ENCODE data around the gene GPR85.
A peak's percentile ranks its signal among the peaks of the same experiment; 100 is the strongest.
"Not testable (repeated sequence)": the region's sequence is repeated elsewhere in the genome, so short reads cannot be mapped to it uniquely, and the experiment has no call there.

Gene GPR85, protein sequence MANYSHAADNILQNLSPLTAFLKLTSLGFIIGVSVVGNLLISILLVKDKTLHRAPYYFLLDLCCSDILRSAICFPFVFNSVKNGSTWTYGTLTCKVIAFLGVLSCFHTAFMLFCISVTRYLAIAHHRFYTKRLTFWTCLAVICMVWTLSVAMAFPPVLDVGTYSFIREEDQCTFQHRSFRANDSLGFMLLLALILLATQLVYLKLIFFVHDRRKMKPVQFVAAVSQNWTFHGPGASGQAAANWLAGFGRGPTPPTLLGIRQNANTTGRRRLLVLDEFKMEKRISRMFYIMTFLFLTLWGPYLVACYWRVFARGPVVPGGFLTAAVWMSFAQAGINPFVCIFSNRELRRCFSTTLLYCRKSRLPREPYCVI

DNA sequence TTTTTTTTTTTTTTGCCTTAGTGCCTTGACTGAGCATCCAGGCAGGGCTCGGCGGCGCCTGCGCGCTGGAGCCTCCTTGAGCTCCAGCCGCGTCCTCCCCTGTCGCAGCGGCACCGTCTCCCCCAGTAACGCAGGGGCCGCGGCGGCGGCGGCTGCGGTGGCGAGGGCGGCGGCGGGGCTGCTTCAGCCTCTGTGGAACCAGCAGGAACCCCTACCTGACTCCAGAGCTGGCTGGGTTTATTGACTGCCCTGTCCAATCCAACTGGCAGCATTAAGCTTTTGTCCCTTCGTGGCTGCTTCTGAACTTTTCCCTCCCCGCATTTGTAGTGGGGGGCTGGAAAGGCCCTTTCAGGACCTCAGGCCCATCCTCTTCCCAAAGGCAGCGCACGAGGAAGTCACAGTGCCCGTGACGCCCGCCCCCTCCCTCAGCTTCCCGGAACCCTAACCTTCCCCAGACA lies at the start of gene GPR85:
Gene GPR85 (minus strand): TSS at position 397 of the 458 bp plus-strand sequence. CDS start 2,106 bp downstream, outside the sequence.
- Histone ChIP-seq H3K27ac (ENCODE audit: low read length) (no peak within 1 kb of the TSS), H3K4me3 (ENCODE audit: low read length) (peak within 1 kb of the TSS; percentile 73), H3K27me3 (ENCODE audit: control insufficient read depth, insufficient read depth, low read length) (peaks cover 51% of the 10 kb centered on the region)

DNA sequence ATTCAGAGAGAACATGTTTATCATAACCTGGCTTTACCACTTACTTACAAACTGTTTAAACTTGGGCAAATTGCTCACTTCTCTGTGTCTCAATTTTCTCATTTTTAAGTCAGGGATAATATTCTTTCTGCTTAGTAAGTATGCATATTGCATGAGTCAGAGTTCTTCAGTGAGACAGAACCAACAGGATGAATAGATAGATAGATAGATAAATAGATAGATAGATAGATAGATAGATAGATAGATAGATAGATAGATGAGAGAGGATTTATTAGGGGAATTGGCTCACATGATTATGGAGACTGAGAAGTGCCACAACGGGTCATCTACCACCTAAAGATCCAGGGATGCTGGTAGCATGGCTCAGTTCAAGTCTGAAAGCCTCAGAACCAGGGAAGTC lies 47.4 kb upstream of the GPR85 start:
- Histone ChIP-seq H3K27me3 (ENCODE audit: control insufficient read depth, insufficient read depth, low read length) (no peaks in the 10 kb centered on the region), H3K4me3 (ENCODE audit: low read length) (no peak overlapping the region), H3K9ac (ENCODE audit: low read length) (no peak overlapping the region), H3K4me1 (ENCODE audit: control insufficient read depth, low read depth, low read length) (no peaks in the 10 kb centered on the region), H3K36me3 (ENCODE audit: control insufficient read depth, low read depth, low read length) (no peaks in the 10 kb centered on the region), H3K27ac (ENCODE audit: low read length) (no peak overlapping the region), H3K9me3 (ENCODE audit: control insufficient read depth, low read depth, low read length) (no peaks in the 10 kb centered on the region)

More for the DNA sequence above, at the start of gene GPR85:
- H3K36me3 ChIP-seq (ENCODE audit: control insufficient read depth, low read depth, low read length) = no peaks in the 10 kb centered on the region
- H3K4me1 ChIP-seq (ENCODE audit: control insufficient read depth, low read depth, low read length) = peaks cover 19% of the 10 kb centered on the region
- H3K9me3 ChIP-seq (ENCODE audit: control insufficient read depth, low read depth, low read length) = no peaks in the 10 kb centered on the region
- peak within 1 kb of the TSS; percentile 59 for H3K9ac ChIP-seq (ENCODE audit: low read length)

DNA sequence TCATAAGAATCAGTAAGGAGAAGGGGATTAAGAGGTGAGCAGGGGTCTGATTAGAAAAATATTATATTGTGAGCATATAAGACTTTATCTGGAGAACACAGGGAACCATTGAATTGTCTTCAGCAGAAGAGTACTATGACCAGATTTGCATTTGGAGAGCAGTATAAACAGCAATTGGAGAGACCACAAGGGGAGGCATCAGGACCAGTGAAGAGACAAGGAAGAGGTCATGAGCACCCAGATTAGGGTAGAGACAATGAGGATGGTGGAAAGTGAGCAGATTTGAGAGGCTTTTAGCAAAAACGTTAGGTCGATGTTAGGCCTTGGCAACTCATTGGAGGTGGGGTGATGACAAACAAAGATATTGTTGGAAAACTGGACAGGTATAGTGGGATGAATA lies 44.7 kb upstream of the GPR85 start:
- Histone ChIP-seq H3K4me1 (ENCODE audit: control insufficient read depth, low read depth, low read length) (no peaks in the 10 kb centered on the region), H3K27ac (ENCODE audit: low read length) (no peak overlapping the region), H3K27me3 (ENCODE audit: control insufficient read depth, insufficient read depth, low read length) (no peaks in the 10 kb centered on the region), H3K9ac (ENCODE audit: low read length) (no peak overlapping the region), H3K9me3 (ENCODE audit: control insufficient read depth, low read depth, low read length) (no peaks in the 10 kb centered on the region), H3K4me3 (ENCODE audit: low read length) (no peak overlapping the region), H3K36me3 (ENCODE audit: control insufficient read depth, low read depth, low read length) (no peaks in the 10 kb centered on the region)

DNA sequence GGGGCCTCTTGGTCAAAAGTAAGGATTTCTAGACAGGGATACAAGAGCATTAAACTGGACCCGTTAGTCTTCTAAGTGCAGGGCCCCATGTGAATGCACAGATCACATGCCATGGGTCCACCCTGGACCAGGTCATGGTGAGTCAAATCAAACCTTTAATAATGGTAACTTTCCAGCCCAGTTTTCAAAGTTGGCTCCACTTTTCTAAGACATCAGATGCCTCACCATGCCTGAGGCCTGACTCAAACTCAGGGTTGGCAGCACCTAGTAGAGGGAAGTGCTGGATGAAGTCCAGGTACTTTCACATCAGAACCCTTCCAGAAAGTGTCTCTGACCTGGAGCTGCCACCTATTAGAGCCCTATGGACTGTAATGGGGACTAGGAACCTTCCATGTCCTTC lies 41.4 kb upstream of the GPR85 start:
- H3K9ac ChIP-seq (ENCODE audit: low read length) = no peak overlapping the region
- H3K27me3 ChIP-seq (ENCODE audit: control insufficient read depth, insufficient read depth, low read length) = no peaks in the 10 kb centered on the region
- H3K4me3 ChIP-seq (ENCODE audit: low read length) = no peak overlapping the region
- H3K9me3 ChIP-seq (ENCODE audit: control insufficient read depth, low read depth, low read length) = no peaks in the 10 kb centered on the region
- no peaks in the 10 kb centered on the region for H3K4me1 ChIP-seq (ENCODE audit: control insufficient read depth, low read depth, low read length)
- no peak overlapping the region for H3K27ac ChIP-seq (ENCODE audit: low read length)
- no peaks in the 10 kb centered on the region for H3K36me3 ChIP-seq (ENCODE audit: control insufficient read depth, low read depth, low read length)

DNA sequence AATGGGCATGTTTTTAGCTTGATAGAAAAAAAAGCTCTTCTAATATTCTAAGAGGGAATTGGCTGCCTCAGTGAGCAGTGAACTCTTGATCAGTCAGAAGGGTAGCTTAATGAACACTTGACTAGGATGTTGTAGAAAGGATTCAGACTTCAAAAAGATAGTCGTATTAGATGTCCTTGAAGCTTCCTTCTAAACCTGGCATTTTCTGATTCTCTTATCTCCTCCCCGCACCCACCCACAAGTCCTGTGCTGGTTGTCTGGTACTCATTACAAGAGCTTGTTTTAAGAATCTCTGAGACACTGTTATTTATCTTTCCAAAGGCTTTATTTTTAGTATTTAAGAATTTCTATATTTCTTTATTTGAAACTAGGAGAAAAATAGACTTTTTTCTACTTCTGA lies 39.1 kb upstream of the GPR85 start:
- H3K4me3 ChIP-seq (ENCODE audit: low read length) = no peak overlapping the region
- H3K27ac ChIP-seq (ENCODE audit: low read length) = no peak overlapping the region

DNA sequence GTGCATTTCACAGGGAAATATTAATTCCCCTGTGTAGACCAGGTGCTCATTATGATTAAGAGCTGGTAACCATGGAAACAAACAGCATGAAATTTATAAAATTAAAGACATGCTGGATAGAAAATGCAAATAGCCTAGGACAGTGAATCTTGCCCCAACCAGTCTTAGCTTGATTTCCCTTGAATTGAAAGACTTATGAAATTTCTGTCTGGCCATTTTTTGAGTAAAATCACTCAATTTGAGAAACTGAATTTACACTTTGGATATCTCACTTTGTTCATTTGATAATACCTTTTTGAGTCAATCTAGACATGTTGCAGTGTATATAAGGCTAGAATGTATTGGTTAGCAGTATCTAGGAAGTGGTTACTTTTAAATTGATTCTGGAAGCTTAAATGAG lies 36.1 kb upstream of the GPR85 start:
- no peak overlapping the region for H3K27ac ChIP-seq (ENCODE audit: low read length)
- H3K9me3 ChIP-seq (ENCODE audit: control insufficient read depth, low read depth, low read length) = no peaks in the 10 kb centered on the region
- peaks cover under 1% of the 10 kb centered on the region for H3K4me1 ChIP-seq (ENCODE audit: control insufficient read depth, low read depth, low read length)
- no peak overlapping the region for H3K4me3 ChIP-seq (ENCODE audit: low read length)
- H3K36me3 ChIP-seq (ENCODE audit: control insufficient read depth, low read depth, low read length) = no peaks in the 10 kb centered on the region
- H3K27me3 ChIP-seq (ENCODE audit: control insufficient read depth, insufficient read depth, low read length) = peaks cover 9% of the 10 kb centered on the region
- no peak overlapping the region for H3K9ac ChIP-seq (ENCODE audit: low read length)

More for the DNA sequence above, 39.1 kb upstream of the GPR85 start:
- Histone ChIP-seq H3K9me3 (ENCODE audit: control insufficient read depth, low read depth, low read length) (no peaks in the 10 kb centered on the region), H3K4me1 (ENCODE audit: control insufficient read depth, low read depth, low read length) (no peaks in the 10 kb centered on the region), H3K9ac (ENCODE audit: low read length) (no peak overlapping the region), H3K27me3 (ENCODE audit: control insufficient read depth, insufficient read depth, low read length) (no peaks in the 10 kb centered on the region), H3K36me3 (ENCODE audit: control insufficient read depth, low read depth, low read length) (no peaks in the 10 kb centered on the region)

DNA sequence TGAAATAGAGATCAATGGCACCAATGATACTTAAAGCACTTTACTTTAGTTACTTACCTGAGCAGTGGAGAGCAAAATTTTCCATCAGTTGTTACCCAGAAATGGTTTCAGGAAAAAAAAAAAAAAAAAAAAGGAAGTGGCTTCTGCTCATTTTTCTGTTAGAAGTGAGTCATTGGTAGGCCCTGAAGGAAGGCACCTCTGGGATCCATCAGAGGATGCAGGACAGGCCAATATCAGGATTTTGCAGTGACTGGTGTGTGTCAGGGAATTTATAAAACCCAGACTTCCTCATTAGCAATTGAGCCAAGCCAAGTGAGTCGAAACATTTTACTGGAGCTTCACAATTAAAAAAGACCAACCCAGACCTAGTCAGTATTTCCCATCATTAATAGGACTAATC lies 34.0 kb upstream of the GPR85 start:
- Histone ChIP-seq H3K9ac (ENCODE audit: low read length) (no peak overlapping the region), H3K4me1 (ENCODE audit: control insufficient read depth, low read depth, low read length) (peaks cover 6% of the 10 kb centered on the region), H3K9me3 (ENCODE audit: control insufficient read depth, low read depth, low read length) (no peaks in the 10 kb centered on the region), H3K27ac (ENCODE audit: low read length) (no peak overlapping the region), H3K4me3 (ENCODE audit: low read length) (no peak overlapping the region), H3K27me3 (ENCODE audit: control insufficient read depth, insufficient read depth, low read length) (peaks cover 9% of the 10 kb centered on the region), H3K36me3 (ENCODE audit: control insufficient read depth, low read depth, low read length) (peaks cover 4% of the 10 kb centered on the region)

DNA sequence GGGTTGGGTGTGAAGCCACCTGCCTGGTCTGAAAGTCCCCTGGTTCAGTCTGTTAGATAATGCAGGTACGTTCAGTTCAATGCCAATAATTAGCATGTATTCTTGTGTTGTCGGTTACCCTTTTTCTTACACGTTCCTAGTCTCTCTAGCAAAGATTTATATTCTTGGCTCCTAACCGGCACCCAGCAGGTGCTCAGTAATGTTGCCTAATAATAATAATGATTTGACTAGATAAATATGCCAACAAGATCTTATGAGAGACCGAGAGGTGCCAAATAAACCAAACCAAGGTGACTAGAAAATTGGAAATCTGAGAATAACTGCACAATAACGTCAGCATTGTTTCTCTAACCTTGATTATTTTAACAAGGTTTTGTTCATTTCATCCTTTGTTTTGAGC lies 32.8 kb upstream of the GPR85 start:
- Histone ChIP-seq H3K9me3 (ENCODE audit: control insufficient read depth, low read depth, low read length) (no peaks in the 10 kb centered on the region), H3K9ac (ENCODE audit: low read length) (no peak overlapping the region), H3K27me3 (ENCODE audit: control insufficient read depth, insufficient read depth, low read length) (peaks cover 9% of the 10 kb centered on the region), H3K36me3 (ENCODE audit: control insufficient read depth, low read depth, low read length) (peaks cover 4% of the 10 kb centered on the region), H3K27ac (ENCODE audit: low read length) (no peak overlapping the region), H3K4me3 (ENCODE audit: low read length) (no peak overlapping the region), H3K4me1 (ENCODE audit: control insufficient read depth, low read depth, low read length) (peaks cover 6% of the 10 kb centered on the region)

DNA sequence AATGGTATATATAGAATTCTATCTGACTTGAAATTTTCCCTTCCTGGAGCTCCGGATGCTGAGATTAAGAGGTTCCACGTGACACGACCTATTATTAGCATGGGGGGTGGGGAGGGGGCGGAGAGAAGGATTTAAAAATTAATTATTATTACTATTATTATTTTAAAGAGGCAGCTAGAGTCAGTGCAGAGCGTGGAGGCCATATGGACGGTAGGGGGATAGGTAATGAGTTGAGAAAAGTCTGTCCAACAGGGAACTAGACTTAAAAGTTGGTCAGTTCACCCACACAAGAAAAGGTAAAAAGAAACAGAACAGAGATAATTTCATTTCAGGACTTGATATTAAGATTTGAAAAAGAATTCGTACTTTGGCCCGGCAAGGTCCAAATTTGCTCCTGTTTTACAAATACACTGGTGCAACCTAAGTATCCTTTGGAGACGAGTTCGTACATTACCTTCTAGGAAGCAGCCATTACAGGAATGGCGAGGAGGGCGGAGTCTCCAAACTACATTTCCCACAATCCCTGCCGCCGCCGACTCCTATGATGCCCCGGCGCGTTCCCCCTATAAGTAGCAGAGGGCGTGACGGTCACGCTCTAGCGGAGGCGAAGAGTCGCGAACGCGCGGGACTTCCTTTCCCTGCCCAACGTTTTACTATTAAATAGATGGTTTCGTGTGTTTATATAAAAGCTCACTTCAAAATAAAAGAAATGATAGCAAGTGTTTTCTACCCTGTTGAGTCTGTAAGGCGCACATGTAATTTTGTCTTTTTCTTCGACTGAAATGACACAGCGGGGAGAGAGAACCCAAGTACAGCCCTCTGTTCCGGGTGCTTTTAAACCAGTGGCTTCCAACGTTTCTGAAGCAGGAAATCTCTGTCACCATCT lies 31.7 kb upstream of the GPR85 start, which contains the start of gene SMIM30:
Gene SMIM30 (minus strand): TSS at position 481 of the 886 bp plus-strand sequence. CDS start 976 bp downstream, outside the sequence.
- no peaks in the 10 kb centered on the region for H3K9me3 ChIP-seq (ENCODE audit: control insufficient read depth, low read depth, low read length)
- H3K36me3 ChIP-seq (ENCODE audit: control insufficient read depth, low read depth, low read length) = peaks cover 4% of the 10 kb centered on the region
- H3K4me3 ChIP-seq (ENCODE audit: low read length) = peak within 1 kb of the TSS; percentile 95
- peak within 1 kb of the TSS; percentile 67 for H3K27ac ChIP-seq (ENCODE audit: low read length)
- peaks cover 9% of the 10 kb centered on the region for H3K27me3 ChIP-seq (ENCODE audit: control insufficient read depth, insufficient read depth, low read length)
- H3K4me1 ChIP-seq (ENCODE audit: control insufficient read depth, low read depth, low read length) = peaks cover 6% of the 10 kb centered on the region
- H3K9ac ChIP-seq (ENCODE audit: low read length) = peak within 1 kb of the TSS; percentile 71

DNA sequence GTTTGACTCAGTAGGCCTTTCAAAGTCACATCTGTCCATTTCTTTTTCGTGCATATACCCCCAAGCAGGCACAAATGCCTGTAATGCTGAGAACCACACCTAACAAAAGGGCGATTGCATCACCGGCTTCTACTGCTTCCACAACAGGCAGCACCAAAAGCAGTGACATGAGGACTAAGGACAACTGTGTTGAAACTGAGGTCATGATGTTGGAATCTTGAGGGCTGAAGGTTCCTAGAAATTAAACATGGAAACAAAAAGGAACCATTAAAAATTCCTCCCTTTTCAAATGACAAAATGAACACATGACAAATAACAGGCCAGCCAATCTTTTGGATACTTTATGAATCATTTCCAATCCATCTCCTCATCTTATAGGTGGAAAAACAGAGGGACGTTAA lies 30.7 kb upstream of the GPR85 start:
- not testable (repeated sequence) for H3K4me1 ChIP-seq (ENCODE audit: control insufficient read depth, low read depth, low read length); H3K36me3 ChIP-seq (ENCODE audit: control insufficient read depth, low read depth, low read length); H3K27ac ChIP-seq (ENCODE audit: low read length); H3K27me3 ChIP-seq (ENCODE audit: control insufficient read depth, insufficient read depth, low read length); H3K9me3 ChIP-seq (ENCODE audit: control insufficient read depth, low read depth, low read length)
- H3K9ac ChIP-seq (ENCODE audit: low read length) = peak overlapping the region; percentile 71
- H3K4me3 ChIP-seq (ENCODE audit: low read length) = peak overlapping the region; percentile 95

DNA sequence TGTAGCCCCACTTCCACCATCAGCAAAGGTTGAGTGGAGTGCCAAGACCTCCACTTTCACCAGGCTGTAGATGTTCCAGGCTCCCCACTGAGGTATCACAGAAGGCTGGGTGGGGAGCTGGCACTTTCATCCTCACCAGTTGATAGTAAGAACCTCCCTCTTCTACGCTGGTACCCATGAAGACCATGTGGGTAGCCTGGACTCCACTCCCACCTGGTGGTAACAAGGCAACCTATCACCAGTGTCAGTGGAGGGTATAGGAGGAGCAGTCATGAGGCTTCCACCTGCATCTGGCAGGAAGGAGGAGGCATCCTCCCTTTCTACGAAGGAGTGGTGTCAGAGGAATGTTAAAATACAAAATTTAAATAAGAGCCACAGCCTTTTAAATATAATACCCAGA lies 27.3 kb upstream of the GPR85 start:
- H3K9me3 ChIP-seq (ENCODE audit: control insufficient read depth, low read depth, low read length) = no peaks in the 10 kb centered on the region
- H3K4me3 ChIP-seq (ENCODE audit: low read length) = no peak overlapping the region
- H3K4me1 ChIP-seq (ENCODE audit: control insufficient read depth, low read depth, low read length) = peaks cover 6% of the 10 kb centered on the region
- H3K27ac ChIP-seq (ENCODE audit: low read length) = no peak overlapping the region
- peaks cover 2% of the 10 kb centered on the region for H3K27me3 ChIP-seq (ENCODE audit: control insufficient read depth, insufficient read depth, low read length)
- H3K9ac ChIP-seq (ENCODE audit: low read length) = no peak overlapping the region
- H3K36me3 ChIP-seq (ENCODE audit: control insufficient read depth, low read depth, low read length) = peaks cover 4% of the 10 kb centered on the region

Data from iPS-18a (cell line).